Peyer's patch (tissue), 4 donors: ENCODE data around the gene SSTR3.

ENCODE experiments used
- CTCF ChIP-seq, 6 experiments: fragments of 450-650 bp in 4 of 6; fragments of 200-600 bp in 2 of 6; sonication (generic) in 1 of 6; IDR thresholded peaks; one replicate each; pipeline ENCODE4 v1.5.1; 2017 to 2019; ENCODE audit warnings: antibody characterized with exemption in 6 of 6, mild to moderate bottlenecking in 3 of 6, moderate library complexity in 1 of 6
- POLR2A ChIP-seq, 2 donors: fragments of 450-650 bp; IDR thresholded peaks; one replicate each; pipeline ENCODE4 v1.5.1; 2017; ENCODE audit warnings: antibody characterized with exemption in 2 of 2, mild to moderate bottlenecking in 2 of 2, moderate library complexity in 2 of 2

GRCh38 chr22:37188901-37189466, 23.3 kb downstream of the SSTR3 start:
- TF ChIP-seq CTCF (IDR thresholded peaks at IDR 0.05), result no peak
- TF ChIP-seq POLR2A (IDR thresholded peaks at IDR 0.05), result no peak
